Amygdala (tissue), 56 donors: ENCODE measurements around the gene NT5M.
"Not testable (repeated sequence)": the region's sequence is repeated elsewhere in the genome, so short reads cannot be mapped to it uniquely, and the experiment has no call there.

Source experiments
- DNase-seq, 56 donors: peaks; one replicate each; lab custom pipeline; 2025; lab: John Stamatoyannopoulos, UW

The NT5M gene

DNA sequence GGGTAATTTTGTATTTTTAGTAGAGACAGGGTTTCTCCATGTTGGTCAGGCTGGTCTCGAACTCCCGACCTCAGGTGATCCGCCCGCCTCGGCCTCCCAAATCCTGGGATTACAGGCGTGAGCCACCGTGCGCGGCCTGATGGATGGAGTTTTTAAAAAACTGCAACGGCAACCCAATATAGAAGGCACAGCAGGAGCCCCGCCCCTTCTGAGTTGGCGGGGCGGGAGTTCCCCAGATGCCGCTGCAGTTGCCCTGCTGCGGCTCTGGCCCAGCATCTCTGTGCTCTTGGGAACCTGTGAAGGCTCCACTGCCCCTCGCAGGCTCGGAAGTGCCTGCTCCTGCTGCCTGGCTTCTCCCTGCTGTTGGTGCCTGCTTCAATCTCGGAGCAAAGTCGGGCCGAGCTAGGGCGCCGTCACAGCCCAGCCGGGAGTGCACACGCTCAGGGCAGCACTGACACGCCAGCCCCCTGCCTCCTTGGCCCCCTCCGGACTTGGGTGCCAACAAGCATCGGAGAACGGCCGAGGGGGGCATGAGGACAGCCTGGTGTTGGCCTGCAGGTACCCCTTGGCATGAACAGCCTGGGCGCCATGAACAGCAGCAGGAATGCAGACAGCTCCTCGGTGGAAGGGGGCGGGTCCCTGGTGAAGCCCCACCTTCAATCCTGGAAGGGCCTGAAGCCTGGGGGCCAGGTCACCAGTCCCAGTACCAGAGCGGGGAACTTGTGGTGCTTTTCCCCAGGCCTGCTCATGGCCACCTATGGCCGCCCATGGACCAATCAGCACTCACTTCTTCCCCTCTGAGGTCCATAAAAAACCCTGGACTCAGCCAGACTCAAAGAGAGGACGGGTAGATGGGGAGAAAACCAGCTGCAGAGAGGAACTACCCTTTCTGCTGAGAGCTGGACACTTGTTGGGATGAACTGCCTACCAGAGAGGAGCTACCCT lies 2.3 kb upstream of the NT5M start:
- DNase-seq = peak in 10 of 56 donors; percentile 6 to 43 (median 22)

DNA sequence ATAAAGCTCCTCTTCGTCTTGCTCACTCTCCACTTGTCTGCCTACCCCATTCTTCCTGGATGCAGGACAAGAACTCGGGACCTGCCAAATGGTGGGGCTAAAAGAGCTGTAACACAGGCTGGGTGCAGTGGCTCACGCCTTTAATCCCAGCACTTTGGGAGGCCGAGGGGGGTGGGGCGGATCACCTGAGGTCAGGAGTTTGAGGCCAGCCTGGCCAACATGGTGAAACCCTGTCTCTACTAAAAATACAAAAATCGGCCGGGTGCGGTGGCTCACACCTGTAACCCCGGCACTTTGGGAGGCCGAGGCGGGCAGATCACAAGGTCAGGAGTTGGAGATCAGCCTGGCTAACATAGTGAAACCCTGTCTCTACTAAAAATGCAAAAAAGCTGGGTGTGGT lies 1.5 kb upstream of the NT5M start:
- DNase-seq = not testable (repeated sequence)

DNA sequence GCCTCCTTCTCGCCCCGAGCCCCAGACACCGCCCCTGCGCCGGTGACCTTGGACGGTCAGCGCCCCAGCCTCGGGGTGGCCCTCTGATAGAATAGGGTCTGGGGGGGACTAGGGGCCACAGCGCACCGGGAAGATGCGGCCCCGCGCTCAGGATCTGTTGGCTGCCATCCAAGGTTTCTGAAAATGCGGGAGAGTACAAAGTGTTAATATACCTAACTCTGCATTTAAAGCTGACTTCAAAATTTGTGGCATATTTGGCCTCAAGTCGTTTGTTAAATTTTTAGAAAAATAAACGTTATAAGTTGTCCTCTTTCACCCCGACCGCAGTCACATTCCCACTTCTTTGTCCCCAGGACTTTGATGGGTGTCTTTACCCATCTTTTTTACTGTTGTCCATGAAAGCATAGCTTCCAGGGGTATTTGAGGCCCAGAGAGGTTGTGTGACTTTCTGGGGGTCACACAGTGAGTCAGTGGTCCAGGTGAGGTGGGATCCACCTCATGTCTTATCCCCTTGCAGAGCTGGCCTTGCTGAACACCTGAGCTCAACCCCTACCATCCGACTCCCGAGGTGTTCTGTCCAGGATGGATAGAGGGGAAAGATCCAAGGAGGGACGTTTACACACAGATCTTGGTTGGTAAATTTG lies 796 bp downstream of the NT5M start:
- DNase-seq = peak in 1 of 56 donors; percentile 50

DNA sequence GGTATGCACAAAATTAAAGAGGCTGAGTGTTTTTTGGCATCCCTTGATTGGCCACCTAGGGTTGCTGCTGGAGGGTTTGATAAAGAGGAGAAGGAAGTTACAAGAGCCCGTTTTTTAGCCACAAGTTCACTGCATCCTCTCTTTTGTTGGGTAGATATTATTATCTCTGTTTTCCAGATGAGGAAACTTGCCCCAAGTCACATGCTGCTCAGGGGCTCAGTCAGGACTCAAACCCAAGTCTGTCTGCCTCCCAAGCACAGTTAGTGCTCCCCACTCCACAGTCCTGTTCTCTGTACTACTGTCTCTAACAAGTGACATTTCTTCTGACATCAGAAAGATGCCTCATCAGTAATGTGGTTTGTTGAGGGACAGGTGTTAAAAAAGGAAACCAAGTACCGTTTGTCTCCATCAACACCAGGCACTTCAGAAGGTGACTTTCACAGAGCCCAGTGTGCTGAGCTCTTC lies 1.4 kb downstream of the NT5M start:
- no peak for DNase-seq

DNA sequence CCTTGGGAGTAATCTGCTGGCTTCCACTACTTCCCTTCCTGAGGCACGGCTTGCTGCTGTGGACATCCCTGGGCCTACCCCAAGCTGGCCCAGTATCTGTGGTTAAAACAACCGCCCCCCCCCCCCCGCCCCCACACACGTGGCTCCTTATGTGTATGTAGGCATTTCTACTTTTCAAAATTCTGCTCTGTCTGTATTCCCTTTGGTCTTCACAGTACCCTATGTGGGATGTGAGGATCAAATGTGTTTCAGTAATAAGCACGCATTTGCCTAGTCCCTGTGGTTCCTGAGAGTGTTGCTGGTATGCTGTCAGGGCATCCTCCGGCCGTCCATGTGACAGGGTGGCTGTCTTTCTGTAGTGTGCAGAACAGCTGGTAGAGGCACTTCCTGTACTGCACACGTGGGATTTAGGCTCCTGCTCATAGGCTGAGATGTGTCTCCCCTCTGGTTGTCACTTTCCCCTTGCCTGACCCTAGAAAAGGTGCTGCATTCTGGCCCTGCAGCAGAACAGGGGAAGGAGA lies 2.2 kb downstream of the NT5M start:
- DNase-seq = peak in 11 of 56 donors; percentile 4 to 56 (median 14)

GRCh38 chr17:17309356-17309755 lies 6.2 kb downstream of the NT5M start:
- no peak for DNase-seq

DNA sequence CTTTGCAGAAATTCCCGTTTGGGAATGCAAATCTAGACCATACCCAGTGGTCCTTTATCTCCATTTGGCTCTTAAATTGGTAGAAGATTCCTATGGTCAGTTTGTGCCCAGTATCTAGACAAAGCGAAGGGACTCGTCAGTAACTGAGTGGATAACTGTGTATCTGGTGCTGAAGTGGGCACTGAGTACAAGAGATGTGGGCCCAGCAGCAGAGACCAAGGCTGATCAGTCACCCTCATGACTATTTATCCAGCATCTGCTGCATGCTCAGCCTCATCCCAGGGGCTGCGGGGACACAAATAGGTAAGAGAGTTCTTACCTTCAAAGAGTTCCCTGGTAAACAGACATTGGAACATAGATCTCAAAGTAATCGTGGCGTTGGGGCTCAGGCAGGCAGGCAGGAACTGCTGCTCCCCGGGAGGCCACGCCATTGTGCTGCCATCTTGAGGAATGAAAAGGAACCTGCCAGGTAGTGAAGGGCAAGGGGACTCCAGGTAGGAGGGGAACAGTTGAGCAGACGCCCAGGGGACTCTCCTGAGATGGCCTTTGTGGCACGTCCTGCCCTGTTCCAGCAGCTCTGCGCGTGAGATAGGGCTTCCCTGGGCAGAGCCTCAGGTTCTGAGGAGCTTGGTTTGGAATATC lies 10.3 kb downstream of the NT5M start:
- peak in 9 of 56 donors; percentile 5 to 23 (median 13) for DNase-seq

- no peak for DNase-seq
These were observed 11.4 kb downstream of the NT5M start for GRCh38 chr17:17314501-17315071.

GRCh38 chr17:17315142-17315821 lies 12.1 kb downstream of the NT5M start:
- DNase-seq = no peak

- DNase-seq = no peak
These were observed 17.2 kb downstream of the NT5M start for GRCh38 chr17:17320188-17320910.

DNA sequence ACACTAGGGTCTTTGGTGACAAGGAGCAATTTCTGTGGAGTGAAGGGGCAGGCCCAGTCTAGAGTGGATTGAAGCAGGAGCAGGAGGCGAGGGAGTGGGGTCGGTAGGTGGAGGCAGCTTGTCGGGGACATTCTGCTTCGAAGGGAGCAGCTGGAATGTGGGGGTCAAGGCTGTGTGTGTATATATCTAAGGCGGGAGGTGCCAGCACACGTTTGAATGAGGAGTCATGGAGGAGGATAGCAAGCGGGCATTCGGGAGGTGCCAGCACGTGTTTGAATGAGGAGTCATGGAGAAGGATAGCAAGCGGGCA lies 17.7 kb downstream of the NT5M start:
- no peak for DNase-seq

DNA sequence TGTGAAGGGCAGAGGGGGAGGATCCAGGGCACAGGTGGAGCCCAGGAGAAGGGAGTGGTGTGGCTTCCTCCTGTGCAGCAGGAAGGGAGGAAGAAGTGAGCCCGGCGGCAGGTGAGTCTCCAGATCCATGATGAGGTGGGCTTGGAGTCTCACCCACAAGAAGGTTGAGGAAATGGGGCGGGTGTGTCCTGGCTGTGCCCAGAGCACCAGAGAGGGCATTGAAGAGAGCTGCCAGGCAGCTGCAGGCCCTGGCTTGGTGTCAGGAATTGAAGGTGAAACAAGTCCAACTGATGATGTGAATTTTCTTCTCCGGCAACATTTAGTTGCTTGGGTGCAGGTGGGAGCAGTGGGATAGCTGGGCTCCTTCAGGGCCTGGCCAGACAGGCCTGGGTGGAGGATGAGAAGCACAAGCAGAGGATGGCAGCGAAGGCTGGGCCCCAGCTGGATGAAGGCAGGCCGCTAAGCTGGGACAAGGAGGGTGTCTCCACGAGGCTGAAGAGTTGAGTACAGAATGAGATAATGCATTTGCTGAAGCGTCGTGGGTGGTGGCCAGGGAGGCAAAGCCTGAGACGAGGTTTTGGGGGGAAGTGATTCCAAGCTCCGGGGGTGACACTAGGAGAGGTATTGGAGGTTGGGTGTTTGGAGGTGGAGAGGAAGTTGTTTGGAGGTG lies 18.3 kb downstream of the NT5M start:
- DNase-seq = no peak

DNA sequence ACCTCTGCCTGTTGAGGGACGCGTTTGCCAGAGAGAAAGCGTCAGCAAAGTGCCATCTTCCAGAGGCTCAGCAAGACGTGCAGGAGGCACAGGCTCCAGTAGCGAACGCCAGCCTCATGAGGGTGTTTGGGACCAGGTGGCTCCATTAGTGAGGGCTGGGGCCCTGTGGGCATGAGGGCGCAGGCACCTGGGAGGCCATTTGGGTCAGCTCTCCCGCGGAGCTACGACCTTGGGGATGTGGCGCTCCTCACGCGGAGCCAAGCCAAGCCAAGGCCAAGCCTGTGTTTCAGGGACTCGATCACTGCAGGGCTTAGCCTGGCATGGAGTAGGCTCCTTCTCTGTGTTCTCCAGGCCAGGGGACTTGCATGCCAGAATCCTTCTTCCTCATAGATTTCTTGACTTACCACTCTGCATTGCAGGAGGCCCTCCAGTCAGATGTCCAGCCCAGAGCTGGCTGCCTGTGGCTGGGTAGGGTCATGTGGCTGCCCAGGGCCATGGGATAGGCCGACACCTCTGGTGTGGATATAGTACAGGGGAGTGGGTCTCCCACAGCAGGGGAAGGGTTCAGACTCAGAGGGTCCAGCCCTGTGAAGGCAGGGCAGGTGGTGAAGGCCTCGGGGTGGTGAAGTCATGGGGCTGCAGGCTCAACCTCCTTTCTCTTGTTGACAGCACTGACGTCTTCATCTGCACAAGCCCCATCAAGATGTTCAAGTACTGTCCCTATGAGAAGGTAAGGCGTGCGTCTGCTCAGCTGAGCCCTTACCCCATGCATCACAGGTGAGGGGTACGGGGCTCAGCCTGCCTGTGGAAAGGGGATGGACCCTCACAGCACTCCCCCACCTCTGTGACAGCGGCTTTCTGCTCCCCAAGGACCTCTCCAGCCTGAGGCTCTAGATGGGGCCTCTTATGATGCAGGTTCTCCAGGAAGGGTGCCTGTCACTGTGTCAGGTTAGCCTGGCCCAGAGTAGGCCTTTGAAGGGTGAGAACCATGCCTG lies 19.6 kb downstream of the NT5M start:
- DNase-seq = no peak

- no peak for DNase-seq
These were observed 21.4 kb downstream of the NT5M start for GRCh38 chr17:17324616-17325015.

DNA sequence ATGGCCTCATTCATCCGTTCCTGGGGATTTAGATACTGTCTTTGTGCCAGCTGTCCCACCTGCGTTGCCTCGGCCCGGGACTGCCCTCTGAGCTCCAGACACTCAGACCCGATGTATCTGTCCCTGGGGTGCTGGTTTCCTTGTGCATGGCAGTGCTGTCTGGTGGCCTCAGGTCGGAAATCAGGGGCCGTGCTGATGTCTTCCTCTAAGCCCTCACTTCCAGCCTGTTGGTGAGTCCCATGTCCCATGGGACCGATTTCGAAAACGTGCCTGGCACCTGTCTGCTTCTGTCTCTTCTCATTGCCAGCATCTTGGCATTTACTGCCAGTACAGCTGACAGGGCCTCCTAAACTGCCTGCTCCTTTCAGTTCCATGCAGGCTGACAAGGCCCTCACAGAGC lies 22.1 kb downstream of the NT5M start:
- DNase-seq = no peak

DNA sequence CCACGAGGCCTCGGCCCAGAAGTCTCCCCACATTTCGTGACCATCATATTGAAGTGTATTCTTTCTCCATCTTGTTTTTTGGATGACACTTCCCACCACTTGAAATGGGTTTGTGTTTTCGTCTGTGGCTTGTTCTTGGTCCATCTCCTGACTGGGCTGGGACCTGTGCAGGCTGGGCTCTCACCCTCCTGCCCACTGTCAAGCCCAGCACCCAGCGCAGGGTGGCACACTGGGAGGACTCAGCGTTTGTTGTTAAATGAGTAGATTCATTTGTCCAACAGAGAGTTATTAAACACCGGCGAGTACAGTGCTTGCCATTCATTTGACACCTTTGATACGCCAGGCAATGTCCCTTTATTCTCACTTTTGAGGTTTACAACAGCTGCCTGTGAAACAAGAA lies 22.6 kb downstream of the NT5M start:
- no peak for DNase-seq

DNA sequence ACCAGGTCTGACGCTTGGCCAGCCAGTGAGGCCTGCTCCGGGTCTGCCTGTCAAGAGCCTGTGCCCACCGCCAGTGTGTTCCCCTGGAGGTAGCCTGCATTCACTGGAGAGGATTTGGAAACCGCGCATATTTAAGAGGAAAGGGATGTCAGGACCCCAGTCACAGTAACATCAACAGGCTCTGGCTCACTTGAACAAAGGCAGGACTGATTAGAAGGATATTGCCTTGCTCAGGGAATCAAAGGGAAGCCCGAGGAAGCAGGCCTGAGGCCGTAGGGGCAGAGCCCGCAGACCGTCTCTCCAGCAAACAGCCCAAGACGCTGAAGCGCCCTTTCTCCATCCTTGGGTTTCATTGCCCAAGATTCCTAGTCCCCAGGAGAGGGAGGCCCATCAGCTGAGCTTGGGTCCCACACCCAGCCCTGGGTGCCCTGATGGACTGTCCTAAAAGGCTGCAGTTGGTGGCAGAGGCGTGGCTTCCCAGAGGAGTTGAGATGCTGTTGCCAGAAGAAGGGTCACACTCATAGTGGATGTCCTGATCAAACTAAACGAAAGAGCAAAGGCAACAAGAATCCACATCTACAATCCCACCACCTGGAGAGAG lies 23.2 kb downstream of the NT5M start:
- DNase-seq = no peak
